H1 (cell line): Measurements from ENCODE around the gene GRIA2. TPM values are rescaled to one million over a fixed set of nuclear protein-coding genes. Genes with fewer than 3 reads are reported as not detected.

Experiments used
- CTCF ChIA-PET: fragments of 300-600 bp; sonication (Branson Sonifier 250); formaldehyde crosslinking; loops from one replicate; lab custom pipeline; 2021; ENCODE audit not compliant: partially characterized antibody; lab: Charles Lee
- POLR2A ChIA-PET: fragments of 300-600 bp; sonication (Branson Sonifier 250); formaldehyde crosslinking; loops from one replicate; lab custom pipeline; 2021; ENCODE audit warnings: inconsistent platforms; ENCODE audit not compliant: partially characterized antibody; lab: Charles Lee
- DNase-seq, 2 experiments: peaks; one replicate each; pipeline versions ENCODE4 v3.0.0 to v3.0.0-alpha.2; 2010 to 2022; ENCODE audit warnings: low spot score in 2 of 2, low read depth in 1 of 2, mixed read lengths in 1 of 2
- FAIRE-seq: peaks from 2 replicates; lab custom pipeline; 2011; peaks lifted over from hg19 to GRCh38; lab: Jason Lieb, UNC
- H2AFZ ChIP-seq: 2 replicates; pipeline ENCODE4 v1.8.1; 2012; ENCODE audit warnings: low read length, inconsistent platforms
- H2AK5ac ChIP-seq: 2 replicates; pipeline ENCODE4 v1.6.1; 2013; ENCODE audit warnings: low read depth, low read length
- H2BK120ac ChIP-seq: replicated peaks from 2 replicates; pipeline ENCODE3; 2013; ENCODE audit warnings: low read depth, low read length, inconsistent platforms
- H2BK12ac ChIP-seq: 2 replicates; pipeline ENCODE4 v1.6.1; 2013; ENCODE audit warnings: low read depth, low read length
- H2BK15ac ChIP-seq: 2 replicates; pipeline ENCODE4 v1.6.1; 2013; ENCODE audit warnings: low read length
- H2BK20ac ChIP-seq: 2 replicates; pipeline ENCODE4 v1.6.1; 2013; ENCODE audit warnings: low read length
- H2BK5ac ChIP-seq: 2 replicates; pipeline ENCODE4 v1.6.1; 2013; ENCODE audit warnings: low read depth, low read length
- H3K14ac ChIP-seq: 2 replicates; pipeline ENCODE4 v1.6.1; 2013; ENCODE audit warnings: inconsistent platforms; ENCODE audit not compliant: insufficient read length
- H3K18ac ChIP-seq: 2 replicates; pipeline ENCODE4 v1.6.1; 2013; ENCODE audit warnings: low read length; ENCODE audit errors: extremely low read depth
- H3K23ac ChIP-seq: 2 replicates; pipeline ENCODE4 v1.6.1; 2013; ENCODE audit warnings: inconsistent platforms; ENCODE audit not compliant: insufficient read length
- H3K23me2 ChIP-seq: 2 replicates; pipeline ENCODE4 v1.6.1; 2013; ENCODE audit warnings: low read depth, low read length
- H3K27ac ChIP-seq: 2 replicates; pipeline ENCODE4 v1.6.1; 2011; ENCODE audit warnings: low read depth, low read length, inconsistent platforms
- H3K27me3 ChIP-seq, 4 experiments: replicated peaks in 1 of 4; 1 replicate in 1 of 4; 2 replicates in 3 of 4; pipeline versions ENCODE4 v1.6.1 to v1.8.1; 2011 to 2013; ENCODE audit warnings: low read length in 3 of 4, mild to moderate bottlenecking in 3 of 4, inconsistent platforms in 2 of 4, mixed read lengths in 2 of 4, moderate library complexity in 1 of 4; ENCODE audit not compliant: control insufficient read depth in 3 of 4, insufficient read depth in 3 of 4; ENCODE audit errors: extremely low read depth in 1 of 4
- H3K36me3 ChIP-seq, 4 experiments: 2 replicates each; pipeline versions ENCODE4 v1.6.1 to v1.8.1; 2011 to 2013; ENCODE audit warnings: mild to moderate bottlenecking in 4 of 4, low read length in 3 of 4, moderate library complexity in 2 of 4, control low read depth in 1 of 4, inconsistent platforms in 1 of 4; ENCODE audit not compliant: insufficient read depth in 4 of 4, control insufficient read depth in 2 of 4
- H3K4ac ChIP-seq: replicated peaks from 2 replicates; pipeline ENCODE3; 2013; ENCODE audit warnings: low read length, low read depth, mixed read lengths, inconsistent platforms; ENCODE audit not compliant: insufficient read length
- H3K4me1 ChIP-seq, 4 experiments: replicated peaks in 1 of 4; 1 replicate in 1 of 4; 2 replicates in 3 of 4; pipeline versions ENCODE4 v1.6.1 to v1.8.1; 2011 to 2013; ENCODE audit warnings: low read length in 3 of 4, inconsistent platforms in 2 of 4, mixed read lengths in 1 of 4; ENCODE audit not compliant: insufficient read depth in 4 of 4, control insufficient read depth in 3 of 4
- H3K4me2 ChIP-seq, 2 experiments: 2 replicates each; pipeline versions ENCODE4 v1.6.1 to v1.8.1; 2011 to 2013; ENCODE audit warnings: low read depth in 2 of 2, low read length in 2 of 2, control low read depth in 1 of 2, inconsistent platforms in 1 of 2, mild to moderate bottlenecking in 1 of 2; ENCODE audit not compliant: insufficient read depth in 1 of 2
- H3K4me3 ChIP-seq, 4 experiments: fragments of 200-600, 300-600 bp in 1 of 4; sonication (generic), shearing (Covaris generic), sonication (Bioruptor Twin) in 1 of 4; 2 replicates each; pipeline versions ENCODE4 v1.5.1 to v1.8.1; 2011 to 2016; ENCODE audit warnings: low read length in 4 of 4, low read depth in 3 of 4, control low read depth in 2 of 4, inconsistent platforms in 2 of 4, mild to moderate bottlenecking in 2 of 4, mixed read lengths in 1 of 4, moderate library complexity in 1 of 4; ENCODE audit not compliant: insufficient read depth in 2 of 4; ENCODE audit errors: extremely low read depth in 1 of 4
- H3K56ac ChIP-seq: replicated peaks from 2 replicates; pipeline ENCODE3; 2013; ENCODE audit warnings: low read depth, mild to moderate bottlenecking, mixed read lengths, low read length, inconsistent platforms; ENCODE audit not compliant: insufficient read length
- H3K79me1 ChIP-seq: 2 replicates; pipeline ENCODE4 v1.6.1; 2013; ENCODE audit warnings: low read depth, low read length, control low read depth
- H3K79me2 ChIP-seq, 2 experiments: 2 replicates each; pipeline versions ENCODE4 v1.6.1 to v1.8.1; 2012 to 2013; ENCODE audit warnings: low read length in 2 of 2, mild to moderate bottlenecking in 2 of 2, inconsistent platforms in 1 of 2; ENCODE audit not compliant: insufficient read depth in 2 of 2, control insufficient read depth in 1 of 2
- H3K9ac ChIP-seq, 4 experiments: replicated peaks in 1 of 4; 1 replicate in 1 of 4; 2 replicates in 3 of 4; pipeline versions ENCODE4 v1.6.1 to v1.8.1; 2011 to 2013; ENCODE audit warnings: low read depth in 3 of 4, low read length in 3 of 4, control low read depth in 2 of 4, mild to moderate bottlenecking in 2 of 4, moderate library complexity in 2 of 4, inconsistent platforms in 1 of 4; ENCODE audit errors: extremely low read depth in 1 of 4
- H3K9me3 ChIP-seq, 2 experiments: 2 replicates each; pipeline versions ENCODE4 v1.6.1 to v1.8.1; 2012 to 2013; ENCODE audit warnings: mild to moderate bottlenecking in 2 of 2, moderate library complexity in 2 of 2, control low read depth in 1 of 2, inconsistent platforms in 1 of 2, low read depth in 1 of 2, low read length in 1 of 2, mixed read lengths in 1 of 2; ENCODE audit not compliant: insufficient read depth in 2 of 2
- H4K20me1 ChIP-seq, 2 experiments: replicated peaks in 1 of 2; 2 replicates each; pipeline versions ENCODE3 to v1.8.1; 2011 to 2013; ENCODE audit warnings: inconsistent platforms in 2 of 2, low read length in 2 of 2, mild to moderate bottlenecking in 1 of 2; ENCODE audit not compliant: insufficient read depth in 2 of 2, control insufficient read depth in 1 of 2
- H4K5ac ChIP-seq: 2 replicates; pipeline ENCODE4 v1.6.1; 2013; ENCODE audit warnings: low read length, low read depth, mixed read lengths, inconsistent platforms; ENCODE audit not compliant: insufficient read length
- H4K8ac ChIP-seq: 2 replicates; pipeline ENCODE4 v1.8.0; 2013; ENCODE audit warnings: mild to moderate bottlenecking, moderate library complexity, low read length, inconsistent platforms; ENCODE audit not compliant: insufficient read depth; ENCODE audit errors: extremely low read depth
- H4K91ac ChIP-seq: replicated peaks from 2 replicates; pipeline ENCODE3; 2013; ENCODE audit warnings: low read length, mixed read lengths, inconsistent platforms; ENCODE audit not compliant: insufficient read length
- CEBPB ChIP-seq: IDR thresholded peaks from 2 replicates; pipeline ENCODE4 v1.6.1; 2012; ENCODE audit warnings: low read depth, low read length
- FOSL1 ChIP-seq: IDR thresholded peaks from 2 replicates; pipeline ENCODE4 v1.6.1; 2011; ENCODE audit warnings: mild to moderate bottlenecking, low read depth, low read length, moderate library complexity; ENCODE audit not compliant: insufficient read depth
- SIRT6 ChIP-seq: IDR thresholded peaks from one replicate; pipeline ENCODE4 v1.7.1; 2012; ENCODE audit warnings: low read length, inconsistent platforms
- SIX5 ChIP-seq: IDR thresholded peaks from 2 replicates; pipeline ENCODE4 v1.6.1; 2011; ENCODE audit warnings: mild to moderate bottlenecking, low read depth, low read length
- SP2 ChIP-seq: IDR thresholded peaks from 2 replicates; pipeline ENCODE4 v1.6.1; 2012; ENCODE audit warnings: mild to moderate bottlenecking, low read length, inconsistent platforms
- TCF12 ChIP-seq: IDR thresholded peaks from 2 replicates; pipeline ENCODE4 v1.6.1; 2011; ENCODE audit warnings: low read depth, mild to moderate bottlenecking, low read length
- WGBS, 2 experiments: shearing (Covaris generic) in 1 of 2; methylation state at CpG; one replicate each; pipeline versions ENCODE4 v1.1.6 to v1.1.7; 2013 to 2015; ENCODE audit warnings: low lambda C conversion rate in 2 of 2, mixed read lengths in 2 of 2, inconsistent platforms in 1 of 2, low coverage in 1 of 2, missing lambda C conversion rate in 1 of 2; ENCODE audit not compliant: insufficient replicate concordance in 2 of 2, insufficient coverage in 1 of 2, insufficient read length in 1 of 2; ENCODE audit errors: extremely low coverage in 1 of 2, missing lambda C conversion rate in 1 of 2; 5-methylcytosine and 5-hydroxymethylcytosine counted together
- polyA plus RNA-seq, 7 experiments: library from polyadenylated mRNA; depleted of rRNA in 3 of 7; stranded (reverse) in 5 of 7; unstranded in 2 of 7; fragments of >200 nt in 5 of 7; fragments of 200-250 nt in 2 of 7; gene quantifications; 1 replicate in 5 of 7; 2 replicates in 1 of 7; 4 replicates in 1 of 7; pipeline versions ENCODE4 v1.2.1 to v1.2.3, GENCODE V29; 2011 to 2013; ENCODE audit warnings: missing spikeins in 2 of 7, mixed read lengths in 2 of 7
- total RNA-seq: library from RNA; stranded (reverse); fragmentation: NEBNext Ultra II Directional; extraction: Animal tissue kit (Norgen Biotek cat#: 25700); gene quantifications from 2 replicates; pipeline ENCODE4 v1.2.1, GENCODE V29; 2021

GRIA2 gene
- total and polyA plus RNA-seq, 2 of the 8 experiments (the other 6 are each of a cell fraction or from before 2014, with no cell fraction given) = not detected

DNA sequence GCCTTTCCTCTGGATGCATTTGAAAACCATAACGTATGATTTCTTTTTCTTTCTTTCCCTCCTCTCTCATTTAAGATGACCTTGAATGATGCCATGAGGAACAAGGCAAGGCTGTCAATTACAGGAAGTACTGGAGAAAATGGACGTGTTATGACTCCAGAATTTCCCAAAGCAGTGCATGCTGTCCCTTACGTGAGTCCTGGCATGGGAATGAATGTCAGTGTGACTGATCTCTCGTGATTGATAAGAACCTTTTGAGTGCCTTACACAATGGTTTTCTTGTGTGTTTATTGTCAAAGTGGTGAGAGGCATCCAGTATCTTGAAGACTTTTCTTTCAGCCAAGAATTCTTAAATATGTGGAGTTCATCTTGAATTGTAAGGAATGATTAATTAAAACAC, 142.8 kb downstream of the GRIA2 start:
- H2BK120ac ChIP-seq = no peak overlapping the region
- no peak overlapping the region for H2BK20ac ChIP-seq
- H4K20me1 ChIP-seq = no peaks in the 10 kb centered on the region
- no peaks in the 10 kb centered on the region for H3K79me1 ChIP-seq
- H3K27ac ChIP-seq = no peak overlapping the region
- no peak overlapping the region for H4K8ac ChIP-seq
- H3K18ac ChIP-seq = no peak overlapping the region
- H3K4ac ChIP-seq = no peak overlapping the region
- H3K9me3 ChIP-seq = no peaks in the 10 kb centered on the region
- H4K5ac ChIP-seq = no peak overlapping the region
- no peaks in the 10 kb centered on the region for H3K36me3 ChIP-seq
- no peak overlapping the region for H3K56ac ChIP-seq
- no peak overlapping the region for H3K4me2 ChIP-seq
- H3K79me2 ChIP-seq = no peaks in the 10 kb centered on the region
- H3K9ac ChIP-seq = no peak overlapping the region
- ChIA-PET POLR2A (no interaction called here), CTCF (no interaction called here)
- peak overlapping the region; percentile 83; the same call in 1 of the 2 replicates for H2AFZ ChIP-seq
- H3K27me3 ChIP-seq = no peaks in the 10 kb centered on the region
- no peak overlapping the region for H3K14ac ChIP-seq
- H3K4me3 ChIP-seq = no peak overlapping the region
- no peak overlapping the region for H3K23ac ChIP-seq
- 85% methylated on average over 4 of the region's 4 CpGs; no CpG with 5 or more reads in 1 of the 2 experiments for WGBS, 2 experiments
- no peak for DNase-seq
- FAIRE-seq = no peak
- no peaks in the 10 kb centered on the region; a peak in 1 of 7 replicates for H3K4me1 ChIP-seq
- H2BK12ac ChIP-seq = no peak overlapping the region
- H4K91ac ChIP-seq = no peak overlapping the region
- H2AK5ac ChIP-seq = no peak overlapping the region
- H2BK5ac ChIP-seq = no peak overlapping the region
- no peak overlapping the region for H2BK15ac ChIP-seq
- H3K23me2 ChIP-seq = no peaks in the 10 kb centered on the region
- no peak for TF ChIP-seq TCF12
- no peak for TF ChIP-seq FOSL1
- no peak for TF ChIP-seq SIRT6
- TF ChIP-seq SP2 = no peak
- no peak for TF ChIP-seq CEBPB
- no peak for TF ChIP-seq SIX5
